PC-9 (cell line): ENCODE results near the gene EP400. TPM values are rescaled to one million over a fixed set of nuclear protein-coding genes. Genes with fewer than 3 reads are reported as not detected.
"Not testable (repeated sequence)": the region's sequence is repeated elsewhere in the genome, so short reads cannot be mapped to it uniquely, and the experiment has no call there.

Experiments
- BruUV-seq: library from RNA; stranded (reverse); fragments of 400-500 nt; replicated peaks from 2 replicates; lab custom pipeline; 2021; lab: Mats Ljungman, UMichigan
- CTCF ChIA-PET: fragments of 300-600 bp; sonication (Branson Sonifier 250); formaldehyde crosslinking; loops from one replicate; lab custom pipeline; 2022; ENCODE audit warnings: antibody characterized with exemption; lab: Charles Lee
- POLR2A ChIA-PET: fragments of 300-600 bp; sonication (Branson Sonifier 250); formaldehyde crosslinking; loops from one replicate; lab custom pipeline; 2022; ENCODE audit warnings: antibody characterized with exemption; ENCODE audit not compliant: unreplicated experiment; lab: Charles Lee
- DNase-seq, 2 experiments: peaks; one replicate each; pipeline versions ENCODE4 v3.0.0 to v3.0.0-alpha.2; 2015 to 2022; ENCODE audit warnings: mixed read lengths in 1 of 2
- H2AFZ ChIP-seq: fragments of 200-600 bp; sonication (generic); 2 replicates; pipeline ENCODE4 v1.8.1; 2017; ENCODE audit warnings: antibody characterized with exemption
- H3F3A ChIP-seq: fragments of 200-600 bp; sonication (generic); 2 replicates; pipeline ENCODE4 v1.8.1; 2017; ENCODE audit warnings: antibody characterized with exemption, mild to moderate bottlenecking, low read depth; ENCODE audit not compliant: insufficient read depth
- H3K27ac ChIP-seq: fragments of 200-600 bp; sonication (generic); 2 replicates; pipeline ENCODE4 v1.6.1; 2016; ENCODE audit warnings: mixed run types
- H3K27me3 ChIP-seq: fragments of 200-600 bp; sonication (generic); 2 replicates; pipeline ENCODE4 v1.6.1; 2016; ENCODE audit warnings: low read depth, mixed run types; ENCODE audit not compliant: insufficient read depth
- H3K36me3 ChIP-seq: fragments of 200-600 bp; sonication (generic); 2 replicates; pipeline ENCODE4 v1.6.1; 2016; ENCODE audit warnings: low read depth, mixed run types
- H3K4me1 ChIP-seq: fragments of 200-600 bp; sonication (generic); replicated peaks from 2 replicates; pipeline ENCODE4 v1.6.1; 2016; ENCODE audit warnings: mixed run types; ENCODE audit not compliant: insufficient read depth
- H3K4me2 ChIP-seq: fragments of 200-600 bp; sonication (generic); 2 replicates; pipeline ENCODE4 v1.6.1; 2017; ENCODE audit warnings: mixed run types
- H3K4me3 ChIP-seq: fragments of 200-600 bp; sonication (generic); 2 replicates; pipeline ENCODE4 v1.6.1; 2016; ENCODE audit warnings: mixed run types
- H3K79me2 ChIP-seq: fragments of 200-600 bp; sonication (generic); 2 replicates; pipeline ENCODE4 v1.6.1; 2017; ENCODE audit warnings: low read depth, mixed run types
- H3K9me2 ChIP-seq: fragments of 200-600 bp; sonication (generic); 2 replicates; pipeline ENCODE4 v1.8.1; 2017; ENCODE audit warnings: mild to moderate bottlenecking; ENCODE audit not compliant: insufficient read depth
- H3K9me3 ChIP-seq: fragments of 200-600 bp; sonication (generic); 2 replicates; pipeline ENCODE4 v1.8.1; 2016; ENCODE audit warnings: low read depth; ENCODE audit not compliant: insufficient read depth
- H4K20me1 ChIP-seq: fragments of 200-600 bp; sonication (generic); 2 replicates; pipeline ENCODE4 v1.8.1; 2017; ENCODE audit not compliant: insufficient read depth
- CTCF ChIP-seq: fragments of 200-600 bp; sonication (generic); conservative IDR thresholded peaks from 2 replicates; pipeline ENCODE4 v1.6.1; 2017; ENCODE audit warnings: mixed run types, antibody characterized with exemption, mild to moderate bottlenecking, moderate library complexity
- EZH2 ChIP-seq: fragments of 200-600 bp; sonication (generic); IDR thresholded peaks from 2 replicates; pipeline ENCODE4 v1.8.0; 2017; ENCODE audit warnings: antibody characterized with exemption, low read depth
- intact Hi-C: fragments of 100-400 bp; cut with micrococcal nuclease; formaldehyde crosslinking; loops from one replicate; pipeline ENCODE4 v1.10.0; 2022; ENCODE audit not compliant: unreplicated experiment
- total RNA-seq: library from RNA; stranded (reverse); gene quantifications from 2 replicates; pipeline ENCODE4 v1.2.3, GENCODE V29; 2021

The EP400 gene
- total RNA-seq, 1 experiment from 2014 or later: 50.3 TPM

- H3K9me3 ChIP-seq: no peaks in the 10 kb centered on the region
- no peak for TF ChIP-seq EZH2
- no peak for TF ChIP-seq CTCF
- no peak overlapping the region for H3K4me3 ChIP-seq
- peaks cover 86% of the 10 kb centered on the region for H3K79me2 ChIP-seq
- H4K20me1 ChIP-seq: peaks cover 81% of the 10 kb centered on the region
- CTCF ChIA-PET: no interaction called here
- POLR2A ChIA-PET: no interaction called here
- H3K4me1 ChIP-seq: peaks cover 23% of the 10 kb centered on the region
- no peak overlapping the region for H3K27ac ChIP-seq
- no TSS peak for BruUV-seq
- H3K4me2 ChIP-seq: no peak overlapping the region
- H2AFZ ChIP-seq: no peak overlapping the region
- H3K27me3 ChIP-seq: no peaks in the 10 kb centered on the region
- no peaks in the 10 kb centered on the region; the same call in 1 of the 2 replicates for H3K36me3 ChIP-seq
- peaks cover 5% of the 10 kb centered on the region; the same call in 1 of the 2 replicates for H3F3A ChIP-seq
- no peak for DNase-seq
- no peaks in the 10 kb centered on the region for H3K9me2 ChIP-seq
- intact Hi-C loops: no loop called here
Measured at GRCh38 chr12:131959641-131960589, 10.2 kb downstream of the EP400 start.

GRCh38 chr12:131960590-131961325 lies 11.0 kb downstream of the EP400 start:
- BruUV-seq, CTCF ChIA-PET, H3K4me3 ChIP-seq, intact Hi-C loops, H3K4me2 ChIP-seq, DNase-seq, H3K27ac ChIP-seq, POLR2A ChIA-PET, H3K27me3 ChIP-seq, H3F3A ChIP-seq, H3K9me2 ChIP-seq, H3K9me3 ChIP-seq, H3K36me3 ChIP-seq, H2AFZ ChIP-seq: not testable (repeated sequence)
- Histone ChIP-seq H3K79me2 (peaks cover 86% of the 10 kb centered on the region), H3K4me1 (peaks cover 14% of the 10 kb centered on the region), H4K20me1 (peaks cover 83% of the 10 kb centered on the region)

DNA sequence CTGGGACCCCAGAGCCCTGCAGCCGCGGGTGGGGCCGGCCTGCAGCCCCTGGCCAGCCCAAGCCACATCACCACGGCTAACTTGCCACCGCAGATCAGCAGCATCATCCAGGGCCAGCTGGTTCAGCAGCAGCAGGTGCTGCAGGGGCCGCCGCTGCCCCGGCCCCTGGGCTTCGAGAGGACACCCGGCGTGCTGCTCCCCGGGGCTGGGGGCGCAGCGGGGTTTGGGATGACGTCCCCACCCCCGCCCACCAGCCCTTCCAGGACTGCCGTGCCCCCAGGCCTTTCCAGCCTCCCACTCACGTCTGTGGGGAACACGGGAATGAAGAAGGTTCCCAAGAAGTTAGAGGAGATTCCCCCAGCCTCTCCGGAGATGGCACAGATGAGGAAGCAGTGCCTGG lies 11.6 kb downstream of the EP400 start:
- H3K9me2 ChIP-seq, CTCF ChIA-PET, H3K36me3 ChIP-seq, H3K9me3 ChIP-seq, H3K27ac ChIP-seq, intact Hi-C loops, H3K4me2 ChIP-seq, H3K4me3 ChIP-seq, H3K27me3 ChIP-seq, DNase-seq, POLR2A ChIA-PET, H3K4me1 ChIP-seq, BruUV-seq, H2AFZ ChIP-seq, H3F3A ChIP-seq: not testable (repeated sequence)
- H4K20me1 ChIP-seq: peaks cover 83% of the 10 kb centered on the region
- peaks cover 86% of the 10 kb centered on the region for H3K79me2 ChIP-seq

DNA sequence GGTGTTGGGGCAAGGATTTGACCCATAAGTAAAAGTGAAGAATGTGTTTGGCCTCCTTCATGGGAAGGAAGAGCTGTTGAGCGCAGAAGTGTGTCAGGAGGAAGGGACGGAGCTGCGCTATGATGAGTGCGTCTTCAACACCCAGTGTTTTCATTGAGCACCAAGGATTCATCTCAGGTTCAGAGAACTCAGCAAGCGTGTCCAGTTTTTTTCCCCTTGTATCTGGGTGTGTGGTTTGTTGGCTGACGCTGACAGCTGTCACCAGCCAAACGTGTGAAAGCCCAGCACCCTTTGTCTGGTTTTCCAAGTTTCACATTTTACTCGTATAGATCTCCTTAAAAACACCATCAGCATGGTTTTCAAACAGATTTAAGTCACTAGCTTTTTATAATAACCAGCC lies 12.3 kb downstream of the EP400 start:
- no peak overlapping the region for H3K4me3 ChIP-seq
- H3K4me1 ChIP-seq: peaks cover 3% of the 10 kb centered on the region; the same call in 1 of the 2 replicates
- H3K9me3 ChIP-seq: no peaks in the 10 kb centered on the region
- H3K4me2 ChIP-seq: no peak overlapping the region
- no peaks in the 10 kb centered on the region for H3K27me3 ChIP-seq
- POLR2A ChIA-PET: no interaction called here
- CTCF ChIA-PET: no interaction called here
- DNase-seq: no peak
- H3K79me2 ChIP-seq: peaks cover 86% of the 10 kb centered on the region
- H3K27ac ChIP-seq: no peak overlapping the region
- TF ChIP-seq EZH2 (no peak), CTCF (no peak)
- H3K9me2 ChIP-seq: no peaks in the 10 kb centered on the region
- no TSS peak for BruUV-seq
- peaks cover 83% of the 10 kb centered on the region for H4K20me1 ChIP-seq
- H2AFZ ChIP-seq: no peak overlapping the region
- no peaks in the 10 kb centered on the region; the same call in 1 of the 2 replicates for H3K36me3 ChIP-seq
- intact Hi-C loops: no loop called here
- no peaks in the 10 kb centered on the region for H3F3A ChIP-seq
